SK-N-SH (cell line): ENCODE results near the gene ZFP57.

Experiments
- CTCF ChIP-seq: fragments of 200-600 bp; sonication (generic); IDR thresholded peaks from 2 replicates; pipeline ENCODE4 v1.6.1; 2017; ENCODE audit warnings: antibody characterized with exemption, mild to moderate bottlenecking, moderate library complexity
- JUND ChIP-seq: IDR thresholded peaks from 2 replicates; pipeline ENCODE4 v1.4.0; 2012
- MAX ChIP-seq: IDR thresholded peaks from 2 replicates; pipeline ENCODE4 v1.4.0; 2012; ENCODE audit warnings: low read depth
- MEF2A ChIP-seq: IDR thresholded peaks from 2 replicates; pipeline ENCODE4 v1.4.0; 2012; ENCODE audit warnings: low read depth, borderline replicate concordance
- MXI1 ChIP-seq: IDR thresholded peaks from 2 replicates; pipeline ENCODE4 v1.6.1; 2012; ENCODE audit warnings: mild to moderate bottlenecking, low read depth, low read length, improper control_type of control experiment
- NRF1 ChIP-seq: IDR thresholded peaks from 2 replicates; pipeline ENCODE4 v1.6.1; 2012; ENCODE audit warnings: low read depth, mild to moderate bottlenecking, low read length
- POLR2AphosphoS5 ChIP-seq: IDR thresholded peaks from 2 replicates; pipeline ENCODE4 v1.6.1; 2012; ENCODE audit warnings: low read depth, low read length

DNA sequence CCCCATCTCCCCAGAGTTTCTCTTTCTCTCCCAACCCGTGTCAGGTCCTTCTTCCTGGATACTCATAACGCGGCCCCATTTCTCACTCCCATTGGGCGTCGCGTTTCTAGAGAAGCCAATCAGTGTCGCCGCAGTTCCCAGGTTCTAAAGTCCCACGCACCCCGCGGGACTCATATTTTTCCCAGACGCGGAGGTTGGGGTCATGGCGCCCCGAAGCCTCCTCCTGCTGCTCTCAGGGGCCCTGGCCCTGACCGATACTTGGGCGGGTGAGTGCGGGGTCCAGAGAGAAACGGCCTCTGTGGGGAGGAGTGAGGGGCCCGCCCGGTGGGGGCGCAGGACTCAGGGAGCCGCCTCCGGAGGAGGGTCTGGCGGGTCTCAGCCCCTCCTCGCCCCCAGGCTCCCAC lies 42.3 kb upstream of the ZFP57 start, which contains the start of gene HLA-F:
- TF ChIP-seq MXI1 (no peak), JUND (no peak), CTCF (no peak), MAX (no peak), NRF1 (no peak), MEF2A (no peak), POLR2AphosphoS5 (no peak)
